Neural progenitor cell (in vitro differentiated cells): ENCODE measurements around the gene PADI4.

Experiments
- EZH2 ChIP-seq: fragments of 200-600 bp; sonication (generic); IDR thresholded peaks from 2 replicates; pipeline ENCODE4 v1.6.1; 2017; ENCODE audit warnings: antibody characterized with exemption, mild to moderate bottlenecking, moderate library complexity
- TF ChIP-seq, protein P1 (sequence below): fragments of 200-600 bp; sonication (generic); IDR thresholded peaks from 2 replicates; pipeline ENCODE4 v1.5.1; 2017; ENCODE audit warnings: antibody characterized with exemption, mild to moderate bottlenecking

DNA sequence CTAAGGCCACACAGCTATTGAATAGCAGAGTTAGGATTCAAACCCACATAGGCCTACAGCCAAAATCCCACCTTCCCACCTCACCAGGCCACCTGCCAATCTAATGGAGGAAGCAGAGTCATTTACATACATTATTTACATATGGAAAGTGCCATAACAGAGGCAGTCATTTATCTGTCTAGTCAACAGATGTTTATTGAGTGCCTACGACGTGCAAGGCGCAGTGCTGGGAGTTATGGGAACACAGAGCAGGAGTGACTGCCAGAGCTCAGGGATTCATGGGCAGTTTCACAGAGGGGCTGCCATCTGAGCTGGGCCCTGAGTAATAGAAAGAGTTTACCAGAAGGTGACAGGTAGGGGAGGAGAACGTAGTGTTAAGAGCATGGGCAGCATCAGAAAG, 53.7 kb downstream of the PADI4 start:
- TF ChIP-seq, protein P1, sequence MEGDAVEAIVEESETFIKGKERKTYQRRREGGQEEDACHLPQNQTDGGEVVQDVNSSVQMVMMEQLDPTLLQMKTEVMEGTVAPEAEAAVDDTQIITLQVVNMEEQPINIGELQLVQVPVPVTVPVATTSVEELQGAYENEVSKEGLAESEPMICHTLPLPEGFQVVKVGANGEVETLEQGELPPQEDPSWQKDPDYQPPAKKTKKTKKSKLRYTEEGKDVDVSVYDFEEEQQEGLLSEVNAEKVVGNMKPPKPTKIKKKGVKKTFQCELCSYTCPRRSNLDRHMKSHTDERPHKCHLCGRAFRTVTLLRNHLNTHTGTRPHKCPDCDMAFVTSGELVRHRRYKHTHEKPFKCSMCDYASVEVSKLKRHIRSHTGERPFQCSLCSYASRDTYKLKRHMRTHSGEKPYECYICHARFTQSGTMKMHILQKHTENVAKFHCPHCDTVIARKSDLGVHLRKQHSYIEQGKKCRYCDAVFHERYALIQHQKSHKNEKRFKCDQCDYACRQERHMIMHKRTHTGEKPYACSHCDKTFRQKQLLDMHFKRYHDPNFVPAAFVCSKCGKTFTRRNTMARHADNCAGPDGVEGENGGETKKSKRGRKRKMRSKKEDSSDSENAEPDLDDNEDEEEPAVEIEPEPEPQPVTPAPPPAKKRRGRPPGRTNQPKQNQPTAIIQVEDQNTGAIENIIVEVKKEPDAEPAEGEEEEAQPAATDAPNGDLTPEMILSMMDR: no peak
- TF ChIP-seq EZH2: no peak
